AG10803 (cell line): ENCODE results near the gene ARV1.

ENCODE experiments used
- DNase-seq: peaks from one replicate; pipeline ENCODE4 v3.0.0; 2010; ENCODE audit warnings: low read depth
- H3K4me3 ChIP-seq: 2 replicates; pipeline ENCODE4 v1.5.1; 2011; ENCODE audit warnings: mild to moderate bottlenecking, low read length, control low read depth
- CTCF ChIP-seq: conservative IDR thresholded peaks from 2 replicates; pipeline ENCODE4 v1.5.1; 2011; ENCODE audit warnings: mild to moderate bottlenecking, low read length, control low read depth, inconsistent platforms

ARV1 gene

GRCh38 chr1:230958370-230958769, 20.5 kb upstream of the ARV1 start:
- no peak overlapping the region for H3K4me3 ChIP-seq
- TF ChIP-seq CTCF = no peak
- no peak for DNase-seq

GRCh38 chr1:230964896-230965295, 14.0 kb upstream of the ARV1 start:
- no peak overlapping the region for H3K4me3 ChIP-seq
- no peak for TF ChIP-seq CTCF
- no peak for DNase-seq

DNA sequence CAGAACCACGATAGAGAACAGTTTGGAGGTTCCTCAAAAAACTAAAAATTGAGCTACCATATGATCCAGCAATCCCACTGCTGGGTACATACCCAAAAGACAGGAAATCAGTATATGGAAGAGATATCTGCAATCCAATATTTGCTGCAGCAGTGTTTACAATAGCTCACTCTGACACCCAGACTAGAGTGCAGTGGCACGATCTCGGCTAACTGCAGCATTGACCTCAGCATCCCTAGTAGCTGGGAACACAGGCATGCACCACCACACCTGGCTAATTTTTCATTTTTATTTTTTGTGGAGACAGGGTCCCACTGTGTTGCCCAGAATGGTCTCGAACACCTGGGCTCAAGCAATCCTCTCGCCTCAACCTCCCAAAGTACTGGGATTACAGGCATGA, 13.4 kb upstream of the ARV1 start:
- TF ChIP-seq CTCF = no peak
- no peak for DNase-seq
- H3K4me3 ChIP-seq = no peak overlapping the region

DNA sequence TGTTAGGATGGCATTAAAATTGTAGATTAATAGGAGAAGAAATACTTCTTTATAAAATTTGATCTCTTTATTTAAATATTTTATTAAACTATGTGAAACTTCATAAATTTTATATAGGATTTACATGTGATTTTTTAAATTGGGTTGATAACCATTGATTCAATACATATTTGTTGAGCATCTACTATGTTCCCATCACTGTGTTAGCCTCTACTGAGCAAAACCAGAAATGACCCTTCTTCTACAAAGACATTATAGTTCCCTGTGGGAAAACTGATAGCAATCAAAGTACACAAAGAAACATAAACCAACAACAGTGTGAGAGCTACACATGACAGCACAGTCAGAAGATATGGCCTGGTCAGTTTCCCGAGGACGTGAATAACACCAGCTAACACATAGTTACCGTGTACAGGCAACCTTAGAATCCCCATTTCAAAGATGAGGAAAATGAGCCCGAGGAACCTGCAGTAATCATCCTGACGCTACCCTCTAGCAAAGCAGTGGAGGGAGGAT, 12.5 kb upstream of the ARV1 start:
- no peak overlapping the region for H3K4me3 ChIP-seq
- no peak for TF ChIP-seq CTCF
- DNase-seq = no peak

DNA sequence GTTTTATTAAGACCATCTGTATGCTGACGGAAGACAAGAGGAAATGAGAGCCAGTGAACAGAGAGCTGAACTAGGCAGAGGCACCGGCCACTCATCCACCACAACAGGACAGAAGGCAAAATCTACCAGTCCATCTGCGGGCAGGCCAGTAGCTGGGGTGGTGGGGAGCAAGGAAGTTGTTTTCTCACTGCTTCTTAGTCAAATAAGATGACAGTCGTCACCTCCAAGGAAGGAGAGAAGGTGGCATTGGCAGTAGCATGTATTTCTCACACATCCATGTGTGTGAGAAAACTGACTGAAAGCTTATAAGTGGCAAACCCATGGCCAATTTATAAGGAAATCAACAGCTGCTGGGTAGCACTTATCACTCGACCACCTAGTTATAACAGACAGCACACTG, 8.5 kb upstream of the ARV1 start:
- no peak overlapping the region for H3K4me3 ChIP-seq
- TF ChIP-seq CTCF = no peak
- peak; percentile 6 for DNase-seq

- no peak for TF ChIP-seq CTCF
- H3K4me3 ChIP-seq = no peak overlapping the region
- DNase-seq = no peak
Observed at GRCh38 chr1:230971771-230972170, 7.1 kb upstream of the ARV1 start.

DNA sequence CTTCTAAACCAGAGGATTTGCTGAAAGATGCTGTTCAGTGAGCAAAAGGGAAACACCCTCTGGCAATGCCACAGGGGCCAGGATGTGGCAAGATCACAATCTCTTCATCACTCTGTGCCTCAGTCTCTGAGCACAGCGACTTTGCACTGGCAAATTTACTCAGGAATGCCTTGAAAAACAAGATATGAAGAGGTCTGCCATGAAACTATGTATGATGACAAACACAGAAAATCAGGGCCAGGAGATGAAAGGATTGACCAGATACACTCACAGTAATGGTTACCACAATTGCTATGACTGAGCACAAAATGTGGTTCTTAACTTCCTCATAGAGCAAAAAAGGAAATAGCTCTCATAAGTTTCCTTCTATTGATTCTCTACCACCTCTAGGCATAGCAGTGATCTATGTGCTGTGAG, 6.0 kb upstream of the ARV1 start:
- no peak for TF ChIP-seq CTCF
- H3K4me3 ChIP-seq = no peak overlapping the region
- DNase-seq = peak; percentile 47
